ENCODE data around the gene ADAMTS6.

Gene ADAMTS6

GRCh38 chr5:65320250-65320649 lies 161.5 kb downstream of the ADAMTS6 start:
- Histone ChIP-seq H4K91ac (ENCODE audit: low read depth, low read length, poor library complexity) (no peak overlapping the region), H3K4me1 (ENCODE audit: control insufficient read depth in 2 of 2, insufficient read depth in 1 of 2, low read depth in 1 of 2, low read length in 2 of 2) (no peaks in the 10 kb centered on the region), H2AK5ac (ENCODE audit: low read depth, low read length) (no peak overlapping the region), H3K4me3 (ENCODE audit: low read length in 2 of 2) (no peak overlapping the region), H3K4ac (ENCODE audit: low read length) (no peak overlapping the region), H2BK12ac (ENCODE audit: low read length) (no peak overlapping the region), H2BK5ac (ENCODE audit: low read length) (no peak overlapping the region), H2BK120ac (ENCODE audit: low read depth, low read length) (no peak overlapping the region), H3K27me3 (ENCODE audit: control insufficient read depth in 3 of 3, insufficient read depth in 3 of 3, low read depth in 1 of 3, low read length in 3 of 3) (no peaks in the 10 kb centered on the region), H3K14ac (ENCODE audit: low read length) (no peak overlapping the region), H3K9ac (ENCODE audit: low read depth, low read length, poor library complexity) (no peak overlapping the region), H3K9me3 (replicated peaks in 1 of 2; ENCODE audit: control insufficient read depth in 2 of 2, insufficient read depth in 1 of 2, low read depth in 1 of 2, low read length in 2 of 2) (no peaks in the 10 kb centered on the region), H3K79me1 (ENCODE audit: low read depth, low read length) (no peaks in the 10 kb centered on the region), H4K8ac (ENCODE audit: low read depth, low read length) (no peak overlapping the region), H3K4me2 (ENCODE audit: insufficient read depth, low read length, poor library complexity, severe bottlenecking) (no peak overlapping the region), H3K27ac (replicated peaks; ENCODE audit: low read length) (no peak overlapping the region), H2AFZ (ENCODE audit: low read length) (no peak overlapping the region), H3K23ac (ENCODE audit: low read depth, low read length, poor library complexity) (no peak overlapping the region), H3K36me3 (replicated peaks in 1 of 2; ENCODE audit: control insufficient read depth in 2 of 2, insufficient read depth in 2 of 2, low read length in 2 of 2) (no peaks in the 10 kb centered on the region), H2BK15ac (ENCODE audit: low read length) (no peak overlapping the region), H3K18ac (ENCODE audit: low read length) (no peak overlapping the region)
- no CpG with 5 or more reads among the region's 2 CpGs for WGBS, 2 donors (ENCODE audit: extremely low coverage in 2 of 2, insufficient read length in 2 of 2, insufficient replicate concordance in 1 of 2)
- DNase-seq (ENCODE audit: low spot score), result no peak

DNA sequence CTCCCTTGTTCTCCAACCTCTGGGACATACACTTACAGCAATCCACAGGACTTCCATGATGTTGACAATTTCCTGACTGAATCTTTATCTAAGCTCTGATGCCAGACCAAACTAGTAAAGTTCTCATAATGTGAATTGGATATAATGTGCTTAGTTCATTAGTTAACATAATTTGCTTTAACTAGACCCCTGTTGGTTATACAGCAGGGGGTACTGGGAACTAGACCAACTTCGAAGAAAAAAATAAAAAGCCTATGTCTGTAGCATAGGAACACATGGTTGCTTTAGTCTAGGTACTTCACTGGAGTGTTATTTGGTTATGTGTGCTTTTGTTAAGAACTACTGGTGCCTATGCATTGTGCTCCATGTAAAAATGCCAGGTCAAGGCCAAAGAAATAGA lies 173.8 kb downstream of the ADAMTS6 start:
- H3K4me1 ChIP-seq (ENCODE audit: control insufficient read depth in 2 of 2, insufficient read depth in 1 of 2, low read depth in 1 of 2, low read length in 2 of 2), result no peaks in the 10 kb centered on the region
- H4K8ac ChIP-seq (ENCODE audit: low read depth, low read length), result no peak overlapping the region
- H3K27me3 ChIP-seq (ENCODE audit: control insufficient read depth in 3 of 3, insufficient read depth in 3 of 3, low read depth in 1 of 3, low read length in 3 of 3), result no peaks in the 10 kb centered on the region
- no peaks in the 10 kb centered on the region for H3K79me1 ChIP-seq (ENCODE audit: low read depth, low read length)
- no peak overlapping the region for H4K91ac ChIP-seq (ENCODE audit: low read depth, low read length, poor library complexity)
- no peak overlapping the region for H3K4me3 ChIP-seq (ENCODE audit: low read length in 2 of 2)
- H3K4ac ChIP-seq (ENCODE audit: low read length), result no peak overlapping the region
- H2BK12ac ChIP-seq (ENCODE audit: low read length), result no peak overlapping the region
- H3K27ac ChIP-seq (replicated peaks; ENCODE audit: low read length), result no peak overlapping the region
- peaks cover 0 to 1% of the 10 kb centered on the region in 2 donors for H3K9me3 ChIP-seq (replicated peaks in 1 of 2; ENCODE audit: control insufficient read depth in 2 of 2, insufficient read depth in 1 of 2, low read depth in 1 of 2, low read length in 2 of 2)
- no peak overlapping the region for H3K23ac ChIP-seq (ENCODE audit: low read depth, low read length, poor library complexity)
- no peak overlapping the region for H2BK15ac ChIP-seq (ENCODE audit: low read length)
- no peak overlapping the region for H2AK5ac ChIP-seq (ENCODE audit: low read depth, low read length)
- H3K4me2 ChIP-seq (ENCODE audit: insufficient read depth, low read length, poor library complexity, severe bottlenecking), result no peak overlapping the region
- DNase-seq (ENCODE audit: low spot score), result no peak
- no CpG with 5 or more reads among the region's 1 CpG for WGBS, 2 donors (ENCODE audit: extremely low coverage in 2 of 2, insufficient read length in 2 of 2, insufficient replicate concordance in 1 of 2)
- no peak overlapping the region for H3K18ac ChIP-seq (ENCODE audit: low read length)
- H3K9ac ChIP-seq (ENCODE audit: low read depth, low read length, poor library complexity), result no peak overlapping the region
- no peak overlapping the region for H3K14ac ChIP-seq (ENCODE audit: low read length)
- H3K36me3 ChIP-seq (replicated peaks in 1 of 2; ENCODE audit: control insufficient read depth in 2 of 2, insufficient read depth in 2 of 2, low read length in 2 of 2), result no peaks in the 10 kb centered on the region
- H2BK120ac ChIP-seq (ENCODE audit: low read depth, low read length), result no peak overlapping the region
- H2AFZ ChIP-seq (ENCODE audit: low read length), result no peak overlapping the region
- no peak overlapping the region for H2BK5ac ChIP-seq (ENCODE audit: low read length)

GRCh38 chr5:65307088-65307487 lies 174.6 kb downstream of the ADAMTS6 start:
- no peak overlapping the region for H4K8ac ChIP-seq (ENCODE audit: low read depth, low read length)
- H3K27ac ChIP-seq (replicated peaks; ENCODE audit: low read length), result no peak overlapping the region
- no peak overlapping the region for H2BK15ac ChIP-seq (ENCODE audit: low read length)
- no peaks in the 10 kb centered on the region for H3K27me3 ChIP-seq (ENCODE audit: control insufficient read depth in 3 of 3, insufficient read depth in 3 of 3, low read depth in 1 of 3, low read length in 3 of 3)
- no peak overlapping the region for H2BK12ac ChIP-seq (ENCODE audit: low read length)
- no peak overlapping the region for H3K23ac ChIP-seq (ENCODE audit: low read depth, low read length, poor library complexity)
- H3K18ac ChIP-seq (ENCODE audit: low read length), result no peak overlapping the region
- peaks cover 0 to 1% of the 10 kb centered on the region in 2 donors for H3K9me3 ChIP-seq (replicated peaks in 1 of 2; ENCODE audit: control insufficient read depth in 2 of 2, insufficient read depth in 1 of 2, low read depth in 1 of 2, low read length in 2 of 2)
- H3K36me3 ChIP-seq (replicated peaks in 1 of 2; ENCODE audit: control insufficient read depth in 2 of 2, insufficient read depth in 2 of 2, low read length in 2 of 2), result no peaks in the 10 kb centered on the region
- H3K9ac ChIP-seq (ENCODE audit: low read depth, low read length, poor library complexity), result no peak overlapping the region
- H3K4ac ChIP-seq (ENCODE audit: low read length), result no peak overlapping the region
- H3K79me1 ChIP-seq (ENCODE audit: low read depth, low read length), result no peaks in the 10 kb centered on the region
- H2BK120ac ChIP-seq (ENCODE audit: low read depth, low read length), result no peak overlapping the region
- no peak overlapping the region for H4K91ac ChIP-seq (ENCODE audit: low read depth, low read length, poor library complexity)
- no peaks in the 10 kb centered on the region for H3K4me1 ChIP-seq (ENCODE audit: control insufficient read depth in 2 of 2, insufficient read depth in 1 of 2, low read depth in 1 of 2, low read length in 2 of 2)
- no CpG with 5 or more reads among the region's 3 CpGs for WGBS, 2 donors (ENCODE audit: extremely low coverage in 2 of 2, insufficient read length in 2 of 2, insufficient replicate concordance in 1 of 2)
- no peak overlapping the region for H2BK5ac ChIP-seq (ENCODE audit: low read length)
- H3K14ac ChIP-seq (ENCODE audit: low read length), result no peak overlapping the region
- DNase-seq (ENCODE audit: low spot score), result no peak
- no peak overlapping the region for H3K4me2 ChIP-seq (ENCODE audit: insufficient read depth, low read length, poor library complexity, severe bottlenecking)
- no peak overlapping the region for H3K4me3 ChIP-seq (ENCODE audit: low read length in 2 of 2)
- H2AK5ac ChIP-seq (ENCODE audit: low read depth, low read length), result no peak overlapping the region
- no peak overlapping the region for H2AFZ ChIP-seq (ENCODE audit: low read length)

DNA sequence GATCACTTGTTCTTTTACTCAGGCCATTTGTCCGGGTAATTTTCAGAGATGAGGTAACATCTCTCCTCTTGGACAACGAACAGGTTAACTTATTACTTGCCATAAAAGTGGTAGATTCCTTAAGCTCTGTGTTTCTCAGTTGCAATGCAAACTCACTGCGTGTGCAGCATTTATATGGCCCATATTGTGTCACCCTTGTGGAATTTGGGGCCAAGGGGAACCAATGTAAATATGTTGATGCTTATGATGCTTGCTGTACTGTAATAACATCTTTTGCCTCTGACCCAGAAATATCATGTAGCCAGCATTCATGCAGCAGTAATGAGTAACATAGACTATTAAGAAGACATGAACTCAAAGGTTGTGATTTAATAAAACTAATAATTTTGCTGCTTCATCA lies 175.8 kb downstream of the ADAMTS6 start:
- Histone ChIP-seq H3K27me3 (ENCODE audit: control insufficient read depth in 3 of 3, insufficient read depth in 3 of 3, low read depth in 1 of 3, low read length in 3 of 3) (no peaks in the 10 kb centered on the region), H3K9me3 (replicated peaks in 1 of 2; ENCODE audit: control insufficient read depth in 2 of 2, insufficient read depth in 1 of 2, low read depth in 1 of 2, low read length in 2 of 2) (peaks cover 0 to 1% of the 10 kb centered on the region in 2 donors), H3K79me1 (ENCODE audit: low read depth, low read length) (no peaks in the 10 kb centered on the region), H2BK120ac (ENCODE audit: low read depth, low read length) (no peak overlapping the region), H3K27ac (replicated peaks; ENCODE audit: low read length) (no peak overlapping the region), H3K36me3 (replicated peaks in 1 of 2; ENCODE audit: control insufficient read depth in 2 of 2, insufficient read depth in 2 of 2, low read length in 2 of 2) (no peaks in the 10 kb centered on the region), H2BK5ac (ENCODE audit: low read length) (no peak overlapping the region), H3K4me3 (ENCODE audit: low read length in 2 of 2) (no peak overlapping the region), H2AFZ (ENCODE audit: low read length) (no peak overlapping the region), H2AK5ac (ENCODE audit: low read depth, low read length) (no peak overlapping the region), H4K91ac (ENCODE audit: low read depth, low read length, poor library complexity) (no peak overlapping the region), H3K9ac (ENCODE audit: low read depth, low read length, poor library complexity) (no peak overlapping the region), H3K4me2 (ENCODE audit: insufficient read depth, low read length, poor library complexity, severe bottlenecking) (no peak overlapping the region), H3K18ac (ENCODE audit: low read length) (no peak overlapping the region), H3K23ac (ENCODE audit: low read depth, low read length, poor library complexity) (no peak overlapping the region), H4K8ac (ENCODE audit: low read depth, low read length) (no peak overlapping the region), H3K4me1 (ENCODE audit: control insufficient read depth in 2 of 2, insufficient read depth in 1 of 2, low read depth in 1 of 2, low read length in 2 of 2) (no peaks in the 10 kb centered on the region), H2BK15ac (ENCODE audit: low read length) (no peak overlapping the region), H3K14ac (ENCODE audit: low read length) (no peak overlapping the region), H3K4ac (ENCODE audit: low read length) (no peak overlapping the region), H2BK12ac (ENCODE audit: low read length) (no peak overlapping the region)
- no CpG with 5 or more reads among the region's 3 CpGs for WGBS, 2 donors (ENCODE audit: extremely low coverage in 2 of 2, insufficient read length in 2 of 2, insufficient replicate concordance in 1 of 2)
- no peak for DNase-seq (ENCODE audit: low spot score)
